HG03139 (cell line): ENCODE results near the gene PACSIN2.
"Not testable (repeated sequence)": the region's sequence is repeated elsewhere in the genome, so short reads cannot be mapped to it uniquely, and the experiment has no call there.

Experiments used
- ATAC-seq: cut with Tn5 transposase; IDR thresholded peaks from one replicate; pipeline ENCODE4 v1.9.1; 2021; ENCODE audit not compliant: unreplicated experiment

PACSIN2 gene

GRCh38 chr22:42950281-42950680 lies 64.7 kb downstream of the PACSIN2 start:
- no peak for ATAC-seq

DNA sequence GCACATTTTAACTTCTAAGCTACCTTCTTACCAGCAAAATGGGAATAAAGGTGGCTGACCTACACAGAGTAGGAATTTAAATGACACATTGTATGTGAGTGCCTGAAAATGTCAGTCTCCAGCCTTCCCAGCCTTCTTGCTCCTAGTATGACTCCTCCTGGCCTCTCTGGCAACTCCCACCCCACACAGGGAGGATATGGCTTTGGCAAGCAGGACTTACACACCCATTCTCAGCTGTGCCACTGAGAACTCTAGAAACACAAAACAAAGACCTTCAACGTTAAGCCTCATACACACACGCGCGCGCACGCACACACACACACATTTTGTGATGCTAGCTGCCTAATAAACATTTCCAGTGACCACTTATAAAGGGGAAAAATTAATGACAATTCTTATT lies 65.8 kb downstream of the PACSIN2 start:
- ATAC-seq: no peak

DNA sequence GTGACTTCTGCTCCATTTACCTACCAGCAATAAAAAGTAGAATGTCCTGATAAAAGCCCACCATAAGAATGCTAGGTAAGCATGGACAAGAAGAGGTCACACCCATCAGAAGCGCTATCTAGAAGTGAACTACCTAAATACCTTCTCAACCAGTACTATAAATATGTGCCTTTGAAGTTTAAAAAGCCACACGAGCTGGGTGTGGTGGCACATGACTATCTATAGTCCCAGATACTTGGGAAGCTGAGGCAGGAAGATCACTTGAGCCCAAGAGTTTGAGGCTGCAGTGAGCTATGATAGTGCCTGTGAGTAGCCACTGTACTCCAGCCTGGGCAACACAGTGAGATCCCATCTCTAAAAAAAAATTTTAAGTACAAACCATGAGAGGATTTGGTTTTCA lies 66.7 kb downstream of the PACSIN2 start:
- ATAC-seq: no peak

DNA sequence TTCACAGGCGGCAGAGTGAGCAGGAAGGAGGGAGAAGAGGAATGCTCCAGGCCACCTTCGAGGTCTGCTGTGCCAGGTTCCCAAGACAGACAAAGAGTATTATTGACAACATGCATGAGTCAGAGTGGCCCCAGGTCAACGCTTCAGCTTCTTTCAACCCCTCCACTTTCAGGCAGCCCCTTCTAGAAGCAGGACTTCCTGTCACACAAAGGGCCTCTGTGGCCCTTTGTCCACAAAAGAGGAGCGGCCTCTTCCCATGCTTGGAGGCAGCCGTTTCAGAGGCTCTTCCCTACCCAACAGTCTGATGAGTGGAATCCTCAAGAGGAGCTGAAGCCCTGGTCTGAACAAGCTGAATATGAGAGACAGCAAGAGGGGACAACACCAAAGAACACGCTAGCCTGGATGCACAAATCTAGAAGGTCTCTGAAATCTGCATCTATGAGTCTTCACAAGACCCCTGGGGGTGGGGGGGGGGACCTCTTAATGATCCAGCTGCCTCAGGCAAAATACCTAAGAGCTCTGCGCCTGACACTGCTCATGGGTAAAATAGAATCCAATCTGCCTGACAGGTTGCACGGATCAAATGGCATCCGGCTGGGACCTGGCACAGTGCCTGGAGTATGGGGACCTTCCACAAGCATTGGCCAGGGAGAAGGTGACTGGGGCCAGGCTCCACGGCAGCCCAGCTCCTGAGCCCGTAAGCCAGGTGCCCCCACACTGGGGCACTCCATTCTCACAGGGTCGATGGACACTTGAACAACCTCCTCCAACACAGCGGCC lies 67.5 kb downstream of the PACSIN2 start:
- ATAC-seq: no peak

DNA sequence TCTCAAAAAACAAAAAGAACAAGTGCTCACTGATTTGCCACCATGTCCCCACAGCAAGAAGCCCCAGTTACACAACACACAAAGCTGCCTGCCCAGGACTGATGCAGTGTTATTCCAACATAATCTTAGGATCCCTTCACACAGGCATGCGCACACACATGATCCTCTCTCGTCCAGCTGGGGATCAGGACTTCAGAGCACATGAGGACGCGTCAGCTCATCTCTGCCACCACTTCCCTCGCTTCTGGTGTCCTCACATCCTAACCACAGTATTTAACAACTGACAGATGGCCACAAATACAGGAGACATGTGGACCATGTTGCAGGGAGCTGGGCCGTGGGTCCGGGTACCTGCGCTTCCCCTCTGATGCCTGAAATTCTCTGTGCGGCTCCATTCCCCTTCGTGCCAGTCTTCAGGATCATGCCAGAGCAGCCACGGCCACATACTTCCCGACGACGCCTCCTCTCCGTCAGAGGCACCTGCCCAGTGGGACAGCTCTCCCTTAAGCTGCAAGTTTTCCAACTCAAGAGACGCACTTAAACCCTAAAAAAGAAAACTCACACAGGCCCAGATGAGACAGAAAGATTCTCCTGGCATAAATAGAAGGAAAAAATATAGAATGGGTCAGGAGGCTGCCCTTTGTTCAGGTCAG lies 68.3 kb downstream of the PACSIN2 start:
- ATAC-seq: no peak

DNA sequence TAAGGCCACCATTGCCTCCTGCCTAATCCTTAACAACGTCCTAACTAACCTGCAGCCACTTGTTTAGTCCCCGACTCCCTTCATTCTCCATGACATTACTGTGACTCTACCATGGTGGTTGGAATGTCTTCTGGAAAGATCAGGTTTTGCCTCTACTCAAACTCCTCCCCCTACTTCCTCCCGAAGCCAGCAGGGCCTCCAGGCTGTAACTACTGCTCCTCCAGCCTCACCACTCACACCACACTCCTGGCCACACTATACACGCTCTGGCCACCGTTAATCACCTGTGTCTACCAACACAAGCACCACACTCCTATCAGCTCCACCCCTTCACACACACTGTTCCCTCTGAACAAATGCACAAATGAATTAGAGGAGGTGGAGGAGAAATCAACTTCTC lies 69.2 kb downstream of the PACSIN2 start:
- ATAC-seq: no peak

DNA sequence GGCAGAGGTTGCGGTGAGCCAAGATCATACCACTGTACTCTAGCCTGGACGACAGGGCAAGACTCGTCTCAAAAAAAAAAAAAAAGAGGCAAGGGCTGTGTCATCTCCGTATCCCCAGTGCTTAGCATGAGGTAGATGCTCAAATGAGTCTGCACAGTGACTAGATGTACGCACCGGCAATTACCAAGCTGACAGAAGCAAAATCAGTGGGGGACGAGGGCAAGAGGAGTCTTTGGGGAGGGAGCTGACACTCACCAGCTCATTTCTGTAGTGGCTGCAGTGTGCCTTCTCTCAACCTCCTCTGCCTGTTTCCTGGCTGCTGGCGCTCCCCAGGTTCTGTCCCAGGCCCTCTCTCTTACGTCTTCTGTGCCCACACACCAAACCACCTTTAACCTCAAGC lies 69.9 kb downstream of the PACSIN2 start:
- no peak for ATAC-seq

DNA sequence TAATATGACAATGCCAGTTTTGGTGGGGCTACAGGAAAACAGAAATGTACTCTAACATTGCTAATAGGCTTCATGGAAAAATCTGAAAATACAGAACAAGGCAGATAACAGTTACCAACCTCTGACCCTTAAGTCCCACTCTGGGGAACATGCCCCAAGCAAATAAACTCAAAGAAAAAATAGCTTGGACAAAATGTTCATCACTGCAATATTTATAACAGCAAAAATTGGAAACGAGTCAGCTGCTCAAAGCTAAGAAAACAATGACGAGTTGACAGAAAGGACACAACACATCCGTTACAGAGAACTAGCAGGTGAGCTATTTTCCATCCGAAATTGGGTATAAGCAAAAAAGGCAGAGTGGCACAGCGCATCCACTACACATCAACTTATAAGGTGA lies 70.5 kb downstream of the PACSIN2 start:
- ATAC-seq: no peak

DNA sequence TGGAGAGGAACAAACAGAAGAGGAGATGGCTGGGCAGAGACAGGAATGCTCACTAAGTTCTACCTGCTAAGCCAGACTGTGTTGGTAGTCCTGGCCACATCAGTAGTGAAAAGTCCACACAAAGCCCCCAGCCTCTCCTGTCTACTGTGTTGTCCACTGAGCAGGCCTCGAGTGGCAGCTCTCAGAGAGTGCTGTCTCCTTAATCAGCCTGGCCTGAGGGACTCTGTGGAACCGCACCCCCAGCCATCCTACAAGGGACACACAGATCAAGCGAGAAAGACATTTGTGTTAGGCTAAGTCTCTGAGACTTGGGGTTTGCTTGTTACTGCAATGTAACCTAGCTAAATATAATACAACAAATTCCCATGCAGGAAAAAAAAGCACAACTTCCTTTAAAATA lies 71.0 kb downstream of the PACSIN2 start:
- ATAC-seq: no peak

- ATAC-seq: no peak
Measured at GRCh38 chr22:42942351-42942750, 72.6 kb downstream of the PACSIN2 start.

GRCh38 chr22:42939941-42940653 lies 74.9 kb downstream of the PACSIN2 start:
- ATAC-seq: no peak

- no peak for ATAC-seq
Measured at GRCh38 chr22:42939451-42939881, 75.5 kb downstream of the PACSIN2 start.

- no peak for ATAC-seq
Measured at GRCh38 chr22:42938976-42939375, 76.0 kb downstream of the PACSIN2 start.

DNA sequence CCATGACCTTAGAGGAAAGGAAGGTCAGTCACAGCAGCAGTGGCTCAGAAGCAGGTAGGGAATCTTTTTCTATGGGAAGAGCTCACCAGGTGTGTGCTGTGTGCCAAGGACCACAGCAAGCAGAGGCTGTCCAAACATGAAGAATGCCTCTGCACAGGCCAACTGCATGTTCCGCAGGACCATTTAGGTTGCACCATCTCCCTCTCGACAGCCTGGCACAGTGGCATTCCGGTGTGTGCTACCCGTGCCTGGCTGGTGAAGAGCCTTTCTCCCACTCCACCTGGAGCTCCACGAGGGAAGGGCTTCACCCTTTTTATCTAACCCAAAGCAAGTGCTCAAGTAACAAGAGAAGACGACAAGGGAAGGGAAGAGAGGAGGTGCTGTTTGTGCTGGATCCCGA lies 76.5 kb downstream of the PACSIN2 start:
- no peak for ATAC-seq

DNA sequence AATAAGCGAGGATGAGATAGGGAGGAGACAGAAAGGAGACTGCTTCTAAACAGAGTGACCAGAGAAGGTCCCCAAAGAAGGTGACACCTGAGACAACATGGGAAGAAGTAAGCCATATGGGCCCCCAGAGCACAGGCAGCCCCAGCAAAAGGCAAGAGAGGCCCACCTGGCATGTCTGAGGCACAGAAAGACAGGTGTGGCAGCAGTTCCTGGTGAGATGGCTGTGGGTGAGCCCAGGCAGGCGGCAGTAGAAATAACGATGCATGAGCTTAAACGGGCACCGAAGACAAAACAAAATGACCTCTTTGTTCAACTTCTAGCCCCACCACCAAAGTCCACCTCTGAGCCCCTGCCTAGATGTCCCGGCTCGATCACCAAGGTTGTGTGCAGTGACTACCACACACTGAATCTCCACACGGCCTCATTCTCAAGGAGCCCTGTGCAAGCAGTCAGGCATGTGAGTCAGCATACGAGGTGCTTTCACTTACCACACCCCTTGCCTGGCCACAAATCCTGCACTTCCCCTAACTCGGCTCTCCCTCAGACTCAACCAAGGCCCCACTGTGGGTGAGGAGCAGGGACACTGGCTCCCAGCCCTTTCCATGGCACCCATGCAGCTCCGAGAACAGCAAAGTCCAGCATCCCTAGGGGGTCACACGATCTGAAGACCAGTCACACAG lies 77.6 kb downstream of the PACSIN2 start:
- no peak for ATAC-seq

GRCh38 chr22:42936680-42937079 lies 78.3 kb downstream of the PACSIN2 start:
- not testable (repeated sequence) for ATAC-seq

DNA sequence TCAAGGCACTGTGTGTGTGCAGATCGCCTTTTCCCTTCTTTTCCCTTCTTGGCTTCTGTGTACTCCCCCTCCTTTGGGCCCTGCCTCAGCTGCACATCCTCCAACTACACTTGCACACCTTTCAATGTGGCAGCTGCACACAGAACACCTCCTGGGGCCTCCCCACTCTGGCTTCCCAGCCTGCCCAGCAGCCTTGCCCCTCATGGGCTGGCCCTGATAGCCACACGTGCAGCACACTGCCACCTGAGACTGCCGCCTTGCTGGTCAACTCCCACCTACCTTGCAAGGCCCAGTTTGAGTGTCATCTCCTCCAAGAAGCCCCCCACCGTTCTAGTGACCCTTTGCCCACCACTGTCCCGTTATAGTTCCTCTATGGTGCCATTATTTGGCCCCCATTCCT lies 80.6 kb downstream of the PACSIN2 start:
- ATAC-seq: no peak

DNA sequence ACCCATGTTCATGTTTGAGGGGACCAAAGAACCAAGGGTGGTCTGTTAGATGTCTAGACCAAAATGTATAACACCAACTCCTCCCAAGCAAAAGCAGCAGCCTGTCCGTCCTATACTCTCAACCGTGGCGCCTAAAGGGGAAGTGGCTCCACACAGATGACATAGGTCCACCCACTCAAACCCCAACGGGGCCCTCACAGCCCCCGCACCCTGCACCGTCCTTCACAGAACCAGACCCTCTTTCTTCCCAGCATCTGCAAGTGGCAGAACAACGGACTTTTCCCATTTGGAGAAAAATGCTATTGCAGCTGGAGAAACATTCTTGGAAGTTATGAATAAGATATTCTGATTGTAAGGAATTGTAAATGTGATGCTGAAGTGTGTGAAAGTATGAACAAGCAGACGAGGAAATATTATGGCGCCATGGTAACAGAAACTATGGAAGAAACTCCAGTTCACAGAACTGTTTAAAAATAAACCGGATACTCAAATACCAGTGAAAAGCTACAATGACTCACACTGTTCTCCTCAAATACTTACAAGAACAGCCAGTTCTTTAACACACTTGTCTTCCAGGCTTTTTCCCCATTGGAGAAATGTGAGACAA lies 81.4 kb downstream of the PACSIN2 start:
- ATAC-seq: no peak

DNA sequence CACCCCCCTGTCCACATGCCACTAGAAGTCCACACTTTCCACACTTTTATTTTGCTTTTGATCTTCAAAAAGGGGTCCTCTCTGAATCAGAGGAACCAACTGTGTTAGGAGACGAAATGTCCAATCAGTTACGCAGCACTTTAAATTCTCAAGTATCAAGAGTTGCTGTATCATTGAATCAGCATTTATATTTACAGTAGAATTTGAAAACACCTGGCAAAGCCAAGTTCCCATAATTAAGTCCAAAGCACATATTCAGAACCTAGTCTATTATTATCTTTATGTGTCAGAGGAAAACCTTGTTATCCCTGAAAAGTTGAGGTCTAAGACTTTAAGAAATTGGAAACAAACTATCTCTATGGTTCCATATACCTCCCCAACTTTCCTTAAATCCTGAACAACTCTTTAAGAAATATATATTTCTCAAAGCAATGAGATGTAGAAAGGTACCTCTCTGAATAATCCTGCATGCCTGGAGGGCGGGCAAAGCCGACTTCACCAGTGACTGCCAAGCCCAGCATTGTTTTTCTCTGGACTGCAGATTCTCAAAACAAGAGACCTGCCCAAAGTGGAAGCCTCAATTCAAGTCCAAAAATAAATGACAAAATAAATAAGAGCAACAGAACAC lies 82.0 kb downstream of the PACSIN2 start:
- no peak for ATAC-seq

DNA sequence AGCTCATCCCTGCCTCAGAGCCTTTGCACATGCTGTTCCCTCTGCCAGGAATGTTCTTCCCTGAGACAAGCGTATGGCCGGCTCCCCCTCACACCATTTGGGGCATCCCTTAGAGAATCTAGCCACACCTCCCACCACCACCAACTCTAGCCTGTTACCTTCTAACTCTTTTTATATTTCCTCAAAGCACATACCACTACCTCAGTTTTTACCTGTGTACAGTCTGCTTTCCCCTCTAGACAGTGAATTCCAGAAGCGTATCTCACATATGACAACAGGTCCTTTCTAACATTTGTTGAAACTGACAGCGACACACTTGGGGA lies 82.8 kb downstream of the PACSIN2 start:
- no peak for ATAC-seq
